Right hindlimb (tissue), 1 donor: ENCODE measurements around the gene WDR1.

Source experiments
- DNase-seq: peaks from one replicate; pipeline ENCODE4 v3.0.0-alpha.2; 2018

Gene WDR1

DNA sequence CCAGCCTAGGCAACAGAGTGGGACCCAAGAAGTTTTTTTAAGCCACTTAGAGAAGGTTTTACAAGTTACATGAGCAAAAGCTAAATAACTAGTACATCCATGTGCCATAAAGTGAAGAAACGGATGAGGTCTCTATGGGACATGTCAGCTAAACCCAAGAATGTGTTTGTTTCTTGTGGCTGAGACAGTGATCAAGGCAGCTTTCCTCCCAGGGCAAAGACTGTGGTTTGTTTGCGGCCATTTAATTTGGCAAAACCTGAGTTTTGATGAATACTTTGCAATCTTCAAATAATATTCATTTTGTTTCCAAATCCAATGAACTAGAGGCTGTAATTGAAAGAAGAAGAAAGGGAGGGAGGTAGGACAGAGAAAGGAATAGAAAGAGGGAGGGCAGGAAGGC is 50.4 kb downstream of the WDR1 start:
- DNase-seq, result no peak

DNA sequence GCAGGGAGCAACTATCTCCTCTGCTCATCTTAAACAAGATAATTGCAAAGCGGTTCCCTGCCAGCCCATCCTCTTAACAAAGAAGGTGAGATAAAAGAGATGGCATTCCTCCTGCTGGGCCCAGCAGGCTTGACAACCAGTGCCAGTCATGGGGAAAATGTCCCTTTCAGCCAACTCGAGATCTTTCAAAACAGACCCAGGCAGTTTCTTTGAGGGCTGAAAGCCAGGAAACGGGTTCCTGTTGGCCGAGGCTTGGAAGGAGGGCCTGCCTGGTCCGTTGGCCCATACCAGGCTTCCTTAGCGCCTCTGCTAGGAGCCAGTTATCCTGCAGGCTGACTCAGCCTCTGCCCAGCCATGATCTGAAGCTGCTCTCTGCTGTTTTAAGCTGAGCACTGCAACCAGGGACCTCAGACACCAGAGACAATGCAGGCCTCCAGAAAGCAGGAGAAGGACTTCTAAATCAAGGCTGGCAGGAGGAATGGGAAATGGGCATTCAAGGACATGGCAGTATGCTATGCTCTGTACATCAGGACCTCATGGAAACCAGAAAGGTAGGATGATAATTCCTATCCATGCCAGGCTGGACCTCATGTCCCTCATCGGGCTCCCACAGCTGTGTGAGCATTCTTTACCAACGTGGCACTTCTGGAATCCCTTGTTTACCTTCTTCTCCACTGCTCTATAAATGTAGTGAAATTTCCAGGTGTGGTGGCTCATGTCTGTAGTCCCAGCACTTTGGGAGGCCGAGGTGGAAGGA is 52.9 kb downstream of the WDR1 start:
- peak; percentile 77 for DNase-seq

DNA sequence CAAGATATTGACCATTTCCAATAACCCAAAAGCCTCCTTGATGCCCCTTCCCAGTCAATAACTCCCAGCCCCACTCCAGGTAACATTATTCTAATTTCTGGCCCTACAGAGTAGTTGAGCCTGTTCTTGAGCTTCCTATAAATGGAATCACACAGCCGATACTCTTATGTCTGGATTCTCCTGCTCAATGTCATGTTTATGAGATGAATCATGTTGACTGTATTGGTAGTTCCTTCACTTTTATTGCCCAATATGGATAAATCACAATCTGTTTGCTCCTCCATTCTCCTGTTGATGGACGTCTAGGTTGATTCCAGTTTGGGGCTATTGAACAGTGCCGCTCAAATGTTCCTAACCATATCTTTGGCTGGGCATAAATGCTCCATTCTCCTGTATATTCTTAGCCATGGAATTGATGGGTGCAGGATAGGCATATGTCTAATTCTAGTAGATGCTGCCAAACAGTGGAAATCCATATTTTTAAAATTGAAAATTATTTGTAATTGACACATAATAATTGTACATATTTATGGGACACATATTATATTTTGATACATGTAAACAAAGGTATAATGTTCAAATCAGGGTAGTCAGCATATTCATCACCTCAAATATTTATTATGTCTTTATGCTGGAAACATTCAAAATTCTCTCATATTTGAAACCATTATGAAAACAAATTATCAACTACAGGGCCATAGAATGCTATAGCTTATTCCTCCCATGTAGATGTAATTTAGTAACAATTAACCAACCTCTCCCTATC is 54.8 kb downstream of the WDR1 start:
- no peak for DNase-seq

DNA sequence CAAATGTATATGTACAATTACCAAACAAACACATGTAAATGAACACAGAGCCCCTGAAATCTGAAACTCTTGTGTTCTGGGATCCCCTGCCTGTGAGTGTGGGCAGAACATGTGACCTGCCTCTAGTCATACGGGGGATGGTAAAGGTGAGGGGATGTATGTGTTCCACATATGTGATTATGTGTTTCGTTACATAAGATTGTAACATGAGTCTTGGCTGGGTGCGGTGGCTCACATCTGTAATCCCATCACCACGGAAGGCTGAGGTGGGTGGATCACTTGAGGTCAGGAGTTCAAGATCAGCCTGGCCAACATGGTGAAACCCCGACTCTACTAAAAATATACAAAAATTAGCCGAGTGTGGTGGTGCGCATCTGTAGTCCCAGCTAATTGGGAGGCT is 58.2 kb downstream of the WDR1 start:
- no peak for DNase-seq

DNA sequence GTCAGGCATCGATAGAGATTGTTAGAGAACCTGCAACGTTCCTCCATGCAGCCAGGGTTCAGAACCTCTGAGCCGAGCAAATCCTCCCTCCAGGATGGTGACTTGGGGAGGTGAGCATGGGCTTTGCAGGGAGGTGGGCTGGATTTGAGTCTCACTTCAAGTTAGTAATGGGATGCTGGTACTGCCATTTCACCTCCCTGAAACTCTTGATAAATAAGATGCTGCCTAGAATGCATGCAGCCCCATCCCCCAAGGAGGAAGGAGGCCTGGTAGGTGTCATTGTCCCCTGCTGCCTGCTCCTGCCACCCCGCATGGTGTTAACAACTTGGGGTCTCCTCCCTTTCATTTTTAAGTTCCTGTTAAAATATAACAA is 59.6 kb downstream of the WDR1 start:
- DNase-seq, result no peak

DNA sequence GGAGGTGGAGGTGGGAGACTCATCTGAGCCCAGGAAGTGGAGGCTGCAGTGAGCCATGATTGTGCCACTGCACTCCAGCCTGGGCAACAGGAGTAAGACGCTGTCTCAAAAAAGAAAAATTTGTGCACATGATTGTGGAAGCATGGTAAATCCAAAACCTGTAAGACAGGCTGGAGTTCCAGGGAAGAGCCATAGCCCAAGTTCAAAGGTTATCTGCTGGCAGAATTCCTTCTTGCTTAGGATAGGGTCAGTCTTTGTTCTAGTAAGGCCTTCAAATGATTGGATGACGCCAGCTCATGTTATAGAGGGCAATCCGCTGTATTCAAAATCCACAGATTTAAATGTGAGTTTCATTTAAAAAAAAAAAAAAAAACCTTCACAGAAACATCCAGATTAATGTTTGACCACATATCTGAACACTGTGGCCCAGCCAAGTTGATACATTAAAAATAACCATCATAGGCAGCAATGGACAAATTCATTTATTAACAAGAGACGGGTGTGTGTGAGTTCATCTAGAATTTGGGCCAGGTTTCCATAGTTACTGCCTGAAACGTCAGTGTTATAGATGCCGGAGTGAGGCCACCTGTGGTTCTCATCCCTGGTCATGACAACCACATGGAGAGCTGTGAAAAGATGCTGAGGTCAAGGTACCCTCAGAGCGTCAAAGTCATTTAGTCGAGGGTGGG is 60.1 kb downstream of the WDR1 start:
- no peak for DNase-seq

DNA sequence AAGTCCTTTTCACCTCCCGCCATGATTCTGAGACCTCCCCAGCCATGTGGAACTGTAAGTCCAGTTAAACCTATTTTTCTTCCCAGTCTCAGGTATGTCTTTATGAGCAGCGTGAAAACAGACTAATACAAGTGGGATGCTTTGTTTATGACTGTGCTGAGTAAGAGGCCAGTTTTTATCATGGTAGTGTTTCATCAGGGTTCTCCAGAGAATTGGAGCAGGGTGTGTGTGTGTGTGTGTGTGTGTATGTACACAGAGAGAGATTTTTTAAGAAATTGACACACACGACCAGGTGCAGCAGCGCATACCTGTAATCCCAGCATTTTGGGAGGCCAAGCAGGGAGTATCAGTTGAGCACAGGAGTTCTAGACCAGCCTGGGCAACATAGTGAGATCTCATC is 60.7 kb downstream of the WDR1 start:
- DNase-seq, result no peak

DNA sequence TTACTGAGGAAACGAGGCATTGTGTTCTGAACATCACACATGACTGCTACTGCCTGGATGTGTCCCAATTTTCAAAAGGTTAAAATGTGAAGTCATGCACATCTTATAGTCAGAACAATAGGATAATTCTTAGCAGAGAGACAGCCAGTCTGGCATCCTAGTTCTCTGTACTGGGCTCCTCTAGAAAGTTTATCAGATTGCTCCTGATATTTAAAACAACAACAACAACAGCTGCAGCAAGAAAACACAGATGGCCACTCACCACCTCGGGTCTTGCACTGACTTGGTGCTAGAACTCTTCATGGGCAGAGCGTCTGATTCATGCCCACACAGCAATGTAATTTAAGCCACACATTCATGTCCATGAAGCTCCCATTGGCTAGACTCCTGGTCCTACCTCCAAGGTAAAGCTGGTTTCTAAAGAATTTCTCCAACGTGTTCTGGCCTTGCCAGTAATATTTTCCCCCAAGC is 62.0 kb downstream of the WDR1 start:
- DNase-seq, result no peak

DNA sequence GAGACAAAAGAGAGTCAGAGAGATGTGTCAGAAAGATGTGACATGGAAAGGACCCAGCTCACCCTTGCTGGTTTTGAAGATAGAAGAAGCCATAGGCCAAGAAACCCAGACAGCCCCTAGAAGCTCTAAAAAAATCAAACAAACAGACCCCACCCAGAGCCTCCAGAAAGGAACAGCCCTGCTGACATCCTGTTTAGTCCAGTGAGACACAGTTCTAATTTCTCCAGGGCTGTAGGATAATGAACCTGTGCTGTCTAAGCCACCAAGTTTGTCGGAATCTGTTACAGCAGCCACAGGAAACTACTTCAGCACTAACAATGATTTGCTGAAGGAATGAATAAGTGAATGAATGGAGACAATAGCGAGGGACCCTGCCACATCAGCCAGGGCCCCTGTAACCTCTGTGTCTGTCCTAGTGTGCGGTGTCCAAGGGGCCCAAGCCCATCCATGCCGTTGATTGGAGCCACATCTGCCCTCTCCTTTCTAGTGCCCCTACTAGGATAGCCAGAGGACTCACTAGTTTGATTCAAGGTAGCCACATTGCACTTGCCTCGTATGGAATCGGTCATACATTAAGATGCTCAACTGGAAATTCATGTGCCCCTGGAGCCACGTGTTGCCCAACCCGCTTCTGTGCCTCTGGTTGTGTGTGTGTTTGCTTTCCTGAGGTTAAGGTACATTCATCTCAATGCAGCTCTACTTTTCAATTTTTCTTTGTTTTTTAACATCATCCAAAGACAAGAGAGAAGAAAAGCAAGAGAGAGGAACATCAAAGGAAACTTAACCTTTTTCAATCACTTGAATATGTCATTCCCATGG is 62.8 kb downstream of the WDR1 start:
- no peak for DNase-seq

DNA sequence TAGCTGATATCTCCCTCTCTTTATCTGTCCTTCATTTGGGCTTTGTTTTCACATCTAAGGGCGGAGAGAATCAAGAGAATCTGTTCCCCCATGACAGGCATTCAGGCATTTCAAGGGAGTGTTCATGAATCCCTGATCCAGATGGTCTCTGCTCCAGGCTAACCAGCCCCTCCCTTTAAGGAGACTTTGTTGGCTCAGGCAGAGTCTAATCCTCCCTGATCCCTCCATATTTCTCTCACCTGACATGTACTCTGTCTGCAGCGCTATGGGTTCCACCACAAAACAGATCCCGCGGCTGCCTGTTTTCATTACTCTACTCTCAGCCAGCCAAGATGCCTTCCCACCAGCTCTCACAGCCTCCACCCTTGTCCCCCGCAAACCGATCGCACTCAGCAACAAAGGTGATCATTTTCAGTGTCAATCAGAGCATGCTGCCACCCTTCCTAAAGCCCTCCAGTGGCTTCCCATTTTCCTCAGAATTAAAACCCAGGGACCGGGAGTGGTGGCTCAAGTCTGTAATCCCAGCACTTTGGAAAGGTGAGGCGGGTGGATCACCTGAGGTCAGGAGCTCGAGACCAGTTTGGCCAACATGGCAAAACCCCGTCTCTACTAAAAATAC is 65.0 kb downstream of the WDR1 start:
- no peak for DNase-seq

DNA sequence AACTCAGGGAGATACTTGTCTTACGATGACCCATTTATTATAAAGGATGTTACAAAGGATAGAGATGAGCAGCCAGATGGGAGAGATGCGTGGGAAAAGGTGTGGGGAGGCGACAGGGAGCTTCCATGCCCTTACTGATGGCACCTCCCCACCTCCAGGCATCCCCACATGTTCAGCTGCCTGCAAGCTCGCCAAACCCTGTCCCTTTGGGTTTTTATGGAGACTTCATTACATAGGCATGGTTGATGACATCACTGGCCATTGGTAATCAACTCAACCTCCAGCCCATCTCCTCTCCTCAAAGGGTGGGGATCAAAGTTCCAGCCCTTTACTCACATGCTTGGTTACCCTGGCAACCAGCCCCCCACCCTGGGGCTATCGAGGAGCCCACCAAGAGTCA is 65.9 kb downstream of the WDR1 start:
- DNase-seq, result no peak

DNA sequence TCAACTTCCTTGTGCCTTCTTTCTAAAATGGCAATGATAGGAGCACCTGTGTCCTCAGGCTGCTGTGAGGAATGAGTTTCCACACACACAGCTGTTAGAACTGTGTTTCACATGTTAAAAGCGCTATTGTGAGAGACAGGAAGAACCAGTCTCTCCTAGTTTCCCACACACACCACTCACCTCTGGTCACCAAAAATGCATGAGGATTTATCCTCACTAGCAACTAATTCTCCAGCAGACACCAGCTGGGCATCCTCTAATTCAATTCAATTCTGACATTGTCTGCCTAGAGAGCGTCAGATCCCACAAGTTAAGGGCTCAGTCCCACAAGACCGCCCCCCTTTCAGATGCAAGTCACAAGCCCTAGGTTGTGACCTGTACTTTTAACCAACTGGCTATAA is 66.3 kb downstream of the WDR1 start:
- no peak for DNase-seq

DNA sequence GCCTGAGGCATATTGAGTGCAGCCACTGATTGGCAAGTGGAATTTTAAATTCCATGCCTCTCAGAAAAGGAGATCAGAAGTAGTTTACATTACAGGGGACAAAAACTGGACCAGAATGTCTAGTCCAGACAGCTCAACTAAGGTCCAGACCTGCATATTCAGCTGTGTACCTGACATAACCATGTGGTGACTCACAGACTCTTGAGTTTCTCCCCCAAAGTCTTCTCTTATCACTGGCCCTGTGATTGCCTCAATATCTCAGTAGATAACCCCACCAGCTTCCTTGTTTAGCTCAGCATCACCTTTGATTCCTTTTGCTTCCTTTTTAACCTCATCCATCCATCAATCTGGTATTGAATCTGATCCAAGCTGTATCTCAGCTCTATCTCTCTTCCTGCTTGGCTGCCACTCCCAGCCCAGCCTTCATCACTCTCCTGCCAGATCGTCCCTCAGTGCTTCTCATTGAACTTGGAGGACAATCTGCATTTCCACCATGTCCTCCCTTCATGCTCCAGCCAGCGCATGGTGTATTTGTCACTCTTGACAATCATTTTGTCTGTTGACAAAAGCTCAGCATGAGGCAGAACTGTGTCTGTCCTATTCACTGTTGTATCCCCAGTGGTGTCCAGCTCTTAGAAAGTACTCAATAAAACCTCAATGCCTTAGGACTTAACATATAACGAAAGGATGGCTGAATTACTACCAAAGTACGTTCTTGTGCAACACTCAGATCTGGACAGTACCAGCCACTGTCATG is 67.5 kb downstream of the WDR1 start:
- no peak for DNase-seq

DNA sequence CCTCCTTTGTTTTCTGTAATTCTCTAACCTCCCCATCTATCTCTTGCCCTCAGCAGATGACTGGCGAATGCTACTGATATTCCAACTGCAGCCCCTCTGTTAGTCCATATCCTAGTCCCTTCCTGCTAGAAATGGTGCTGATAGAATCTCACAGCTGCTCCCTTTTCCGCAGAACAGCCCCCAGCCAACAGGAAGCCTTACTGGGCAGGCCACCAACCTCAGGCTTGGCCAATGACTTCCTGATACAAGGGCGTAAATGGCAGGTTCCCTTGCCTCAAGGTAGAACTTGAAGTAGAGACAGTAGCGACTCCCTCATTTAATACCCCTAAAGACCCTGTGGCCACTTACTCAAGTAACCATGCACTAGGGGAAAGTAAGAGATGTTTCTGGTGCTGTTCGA is 68.6 kb downstream of the WDR1 start:
- no peak for DNase-seq

DNA sequence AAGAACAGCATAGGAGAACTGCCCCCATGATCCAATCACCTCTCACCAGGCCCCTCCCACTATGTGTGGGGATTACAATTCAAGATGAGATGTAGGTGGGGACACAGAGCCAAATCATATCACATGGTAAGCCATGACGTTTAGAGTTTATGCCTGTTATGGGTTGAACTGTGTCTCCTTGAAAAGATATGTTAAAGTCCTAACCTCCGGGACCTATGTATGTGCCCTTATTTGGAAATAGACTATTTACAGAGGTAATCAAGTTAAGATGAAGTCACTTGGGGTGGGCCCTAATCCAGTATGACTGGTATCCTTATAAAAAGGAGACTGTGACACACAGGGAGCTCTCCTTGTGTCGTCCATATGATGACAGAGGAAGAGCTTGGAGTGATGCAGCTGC is 70.1 kb downstream of the WDR1 start:
- no peak for DNase-seq

DNA sequence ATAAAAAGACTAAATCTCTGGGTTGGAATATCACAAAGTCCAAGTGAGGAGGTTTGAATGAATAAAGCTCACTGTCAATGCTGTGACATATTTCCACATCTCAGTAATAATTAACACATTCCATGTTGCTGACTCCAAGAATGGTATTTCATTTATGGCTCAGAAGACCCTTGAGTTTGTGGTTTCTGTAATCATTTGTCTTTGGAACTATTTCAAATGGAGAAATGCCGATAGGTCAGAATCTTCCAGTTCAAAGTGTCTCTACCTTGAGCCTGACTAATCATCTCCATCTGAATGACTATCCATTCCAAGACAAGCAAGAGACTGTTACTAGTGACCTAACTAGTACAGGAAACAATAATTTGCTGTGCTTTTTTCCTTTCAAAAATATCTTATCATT is 71.1 kb downstream of the WDR1 start:
- no peak for DNase-seq

DNA sequence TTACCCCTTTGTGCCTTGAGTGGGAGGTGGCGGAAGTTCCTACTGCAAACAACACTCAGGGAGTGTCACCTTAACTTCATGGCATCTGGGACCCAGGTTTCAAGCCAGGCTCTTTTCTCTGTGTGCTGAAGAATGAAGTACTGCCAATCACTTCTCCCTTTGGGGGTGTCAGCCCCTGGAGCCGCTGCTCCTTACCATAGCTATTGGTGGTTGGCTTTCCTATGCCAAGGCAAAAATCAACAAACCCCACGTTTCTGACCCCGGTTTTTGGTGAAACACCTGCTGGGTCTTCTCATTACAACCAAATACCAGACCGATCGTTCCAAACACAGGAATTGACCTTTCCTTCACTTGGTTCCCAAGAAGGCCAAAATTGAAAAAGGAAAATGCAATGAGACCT is 75.6 kb downstream of the WDR1 start:
- DNase-seq, result no peak

DNA sequence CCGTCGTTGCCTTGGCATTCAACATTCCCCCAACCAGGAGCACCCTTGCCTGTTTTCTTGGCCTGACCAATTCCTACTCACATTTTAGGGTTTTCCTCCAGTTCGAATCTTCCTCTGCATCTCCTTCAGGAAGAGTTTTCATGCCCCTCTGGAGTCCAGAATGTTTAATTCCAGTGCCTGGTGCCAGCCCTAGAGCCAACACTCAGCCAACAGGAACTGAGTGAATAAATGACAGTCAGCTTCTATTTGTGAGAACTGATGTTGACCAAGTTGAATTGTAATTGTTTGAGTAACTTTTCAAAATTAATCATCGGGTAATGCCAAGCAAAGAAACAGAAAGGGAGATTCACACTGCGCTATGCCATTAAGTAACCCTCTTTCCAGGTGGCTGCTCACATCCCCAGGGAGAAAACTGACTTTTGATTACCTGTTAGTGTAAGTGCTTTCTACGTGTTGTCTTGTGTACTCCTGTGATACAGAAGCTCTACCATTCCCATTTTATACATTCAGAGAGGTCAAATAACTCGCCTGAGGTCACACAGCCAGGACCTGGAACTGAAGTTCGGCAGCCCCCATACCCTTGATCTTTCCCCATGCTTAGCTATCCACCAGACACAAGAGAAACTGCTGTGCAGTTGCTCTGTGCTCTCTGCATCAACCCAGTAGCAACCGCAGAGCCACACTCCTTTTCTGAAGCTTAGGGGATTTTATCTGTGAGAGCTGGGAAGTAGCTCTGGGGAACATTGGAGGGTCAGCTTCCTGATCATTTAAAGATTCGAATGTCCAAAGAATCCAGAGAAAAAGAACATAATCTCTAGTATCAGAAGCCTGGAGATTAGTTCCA is 76.3 kb downstream of the WDR1 start:
- no peak for DNase-seq

DNA sequence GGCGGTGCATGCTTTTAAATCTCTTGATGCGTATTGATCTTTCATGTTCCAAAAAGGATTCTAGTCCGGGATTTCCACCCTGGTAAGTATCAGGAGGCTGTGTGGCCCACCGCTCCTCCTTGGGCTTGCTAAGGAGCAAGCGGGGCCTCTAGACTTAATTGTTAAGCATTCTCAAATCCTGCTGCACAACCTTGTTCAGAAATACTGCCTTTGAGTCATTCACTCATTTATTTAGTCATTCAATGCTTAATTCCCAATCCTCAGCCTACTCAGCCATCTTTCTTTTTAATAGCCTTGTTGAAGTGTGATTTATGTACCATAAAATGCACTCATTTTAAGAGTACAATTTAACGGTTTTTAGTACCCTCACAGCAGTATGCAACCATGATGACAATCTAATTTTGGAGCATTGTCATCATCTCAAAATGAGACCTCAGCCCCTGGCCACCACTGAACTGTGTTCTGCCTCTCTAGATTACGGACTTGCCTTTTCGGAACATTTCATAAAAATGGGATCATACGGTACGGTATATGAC is 79.7 kb downstream of the WDR1 start:
- DNase-seq, result no peak

DNA sequence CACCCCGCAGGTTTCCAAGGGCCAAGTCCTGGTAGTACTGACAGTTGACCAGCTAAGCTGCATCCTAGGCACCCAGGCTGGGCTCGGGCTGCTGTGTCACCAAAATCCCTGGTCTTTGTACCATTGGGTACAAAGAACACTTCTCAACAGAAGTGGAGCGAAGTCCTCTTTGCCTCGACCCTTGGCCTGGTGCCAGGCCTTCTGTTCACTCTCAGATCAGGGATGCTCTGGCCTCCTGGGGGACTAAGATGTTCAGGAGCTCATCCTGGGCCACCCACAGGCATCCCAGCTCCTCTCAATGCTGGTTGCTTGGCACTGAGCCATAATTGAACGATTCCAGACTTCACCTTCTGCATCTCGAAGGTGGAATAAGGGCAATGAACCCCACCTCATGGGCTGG is 81.5 kb downstream of the WDR1 start:
- DNase-seq, result no peak
